B cell (primary cell): ENCODE measurements around the gene PPFIA4.

ENCODE experiments used
- CTCF ChIP-seq: fragments of 200-600 bp; IDR thresholded peaks from one replicate; pipeline ENCODE4 v1.8.0; 2022; ENCODE audit warnings: antibody characterized with exemption, mild to moderate bottlenecking
- EZH2 ChIP-seq: IDR thresholded peaks from 2 replicates; pipeline ENCODE4 v1.6.1; 2012; ENCODE audit warnings: borderline replicate concordance, low read depth, mild to moderate bottlenecking, moderate library complexity, low read length; ENCODE audit not compliant: insufficient read depth, poor library complexity, severe bottlenecking

- TF ChIP-seq CTCF (no peak), EZH2 (no peak)
Measured at GRCh38 chr1:203043830-203044545, 17.7 kb downstream of the PPFIA4 start.
